Measurements from ENCODE around the gene FDCSP. TPM values are rescaled to one million over a fixed set of nuclear protein-coding genes. Genes with fewer than 3 reads are reported as not detected.
"Not testable (repeated sequence)": the region's sequence is repeated elsewhere in the genome, so short reads cannot be mapped to it uniquely, and the experiment has no call there.

FDCSP gene
- total RNA-seq, 1 donor from 2014 or later: not detected

DNA sequence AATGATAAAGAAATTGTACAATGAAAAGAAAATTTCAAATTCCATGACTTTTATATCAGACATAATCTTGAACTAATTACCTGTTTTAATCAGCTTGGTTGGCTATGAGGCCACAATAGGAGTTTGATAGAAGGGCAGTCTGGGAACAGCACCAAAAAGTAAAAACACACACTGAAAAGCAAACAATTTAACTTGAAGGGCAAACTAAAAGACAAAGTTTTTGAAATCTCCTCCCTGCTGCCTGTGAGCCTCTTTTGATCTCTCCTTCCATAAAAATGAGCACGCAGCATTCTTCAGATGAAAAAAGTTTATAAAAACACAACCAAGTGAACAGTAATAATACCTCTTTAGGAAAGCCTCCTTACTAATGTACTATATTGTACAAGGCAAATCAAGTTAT, 22.3 kb upstream of the FDCSP start:
- no peak for ATAC-seq (ENCODE audit: low read depth)
- H3K27me3 Mint-ChIP-seq: no peaks in the 10 kb centered on the region
- peaks cover 3% of the 10 kb centered on the region for H3K9me3 Mint-ChIP-seq

DNA sequence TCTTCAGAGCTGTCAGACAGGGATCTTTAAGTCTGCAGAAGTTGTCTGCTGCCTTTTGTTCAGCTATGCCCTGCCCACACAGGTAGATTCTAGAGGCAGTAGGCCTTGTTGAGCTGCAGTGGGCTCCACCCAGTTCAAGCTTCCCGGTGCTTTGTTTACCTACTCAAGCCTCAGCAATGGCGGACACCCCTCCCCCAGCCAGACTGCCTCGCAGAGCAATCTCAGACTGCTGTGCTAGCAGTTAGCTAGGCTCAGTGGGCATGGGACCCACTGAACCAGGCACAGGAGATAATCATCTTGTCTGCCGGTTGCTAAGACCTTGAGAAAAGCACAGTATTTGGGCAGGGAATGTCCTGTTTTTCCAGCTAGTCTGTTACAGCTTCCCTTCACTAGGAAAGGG, 13.2 kb upstream of the FDCSP start:
- ATAC-seq (ENCODE audit: low read depth); CTCF ChIA-PET; H3K27ac Mint-ChIP-seq; DNase-seq; H3K36me3 Mint-ChIP-seq (ENCODE audit: low read depth); POLR2A ChIA-PET; intact Hi-C loops (cut with micrococcal nuclease); H3K4me1 Mint-ChIP-seq; H3K4me3 Mint-ChIP-seq; H3K9me3 Mint-ChIP-seq; H3K27me3 Mint-ChIP-seq: not testable (repeated sequence)

More for the DNA sequence above, 22.3 kb upstream of the FDCSP start:
- Mint-ChIP-seq H3K27ac (no peak overlapping the region), H3K36me3 (ENCODE audit: low read depth) (no peaks in the 10 kb centered on the region), H3K4me1 (no peaks in the 10 kb centered on the region), H3K4me3 (no peak overlapping the region)
- DNase-seq: no peak
- intact Hi-C loops (cut with micrococcal nuclease): no loop called here
- TF ChIP-seq, protein P1, sequence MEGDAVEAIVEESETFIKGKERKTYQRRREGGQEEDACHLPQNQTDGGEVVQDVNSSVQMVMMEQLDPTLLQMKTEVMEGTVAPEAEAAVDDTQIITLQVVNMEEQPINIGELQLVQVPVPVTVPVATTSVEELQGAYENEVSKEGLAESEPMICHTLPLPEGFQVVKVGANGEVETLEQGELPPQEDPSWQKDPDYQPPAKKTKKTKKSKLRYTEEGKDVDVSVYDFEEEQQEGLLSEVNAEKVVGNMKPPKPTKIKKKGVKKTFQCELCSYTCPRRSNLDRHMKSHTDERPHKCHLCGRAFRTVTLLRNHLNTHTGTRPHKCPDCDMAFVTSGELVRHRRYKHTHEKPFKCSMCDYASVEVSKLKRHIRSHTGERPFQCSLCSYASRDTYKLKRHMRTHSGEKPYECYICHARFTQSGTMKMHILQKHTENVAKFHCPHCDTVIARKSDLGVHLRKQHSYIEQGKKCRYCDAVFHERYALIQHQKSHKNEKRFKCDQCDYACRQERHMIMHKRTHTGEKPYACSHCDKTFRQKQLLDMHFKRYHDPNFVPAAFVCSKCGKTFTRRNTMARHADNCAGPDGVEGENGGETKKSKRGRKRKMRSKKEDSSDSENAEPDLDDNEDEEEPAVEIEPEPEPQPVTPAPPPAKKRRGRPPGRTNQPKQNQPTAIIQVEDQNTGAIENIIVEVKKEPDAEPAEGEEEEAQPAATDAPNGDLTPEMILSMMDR (IDR thresholded peaks at IDR 0.05): no peak
- ChIA-PET POLR2A (no interaction called here), CTCF (no interaction called here)

DNA sequence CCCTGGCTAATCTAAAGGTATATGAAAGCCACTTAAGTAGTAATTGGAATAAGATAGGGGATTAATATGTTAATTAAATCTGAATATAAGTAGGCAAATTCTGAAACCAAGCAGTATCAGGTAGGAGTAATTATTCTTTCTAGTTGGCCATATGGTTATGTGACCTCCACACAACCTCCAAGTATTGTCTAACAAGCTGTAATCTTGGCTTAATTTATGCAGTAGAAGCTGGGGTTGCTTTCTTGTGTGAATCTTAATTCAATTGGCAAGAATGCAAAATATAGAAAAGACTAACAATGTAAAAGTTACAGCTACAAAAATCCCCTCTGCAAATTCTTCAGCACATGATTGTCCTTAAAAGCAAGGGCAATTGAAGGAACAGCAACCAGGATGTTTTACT, 9.8 kb upstream of the FDCSP start:
- H3K9me3 Mint-ChIP-seq; intact Hi-C loops (cut with micrococcal nuclease); DNase-seq; H3K4me3 Mint-ChIP-seq; POLR2A ChIA-PET; H3K36me3 Mint-ChIP-seq (ENCODE audit: low read depth); H3K27me3 Mint-ChIP-seq; CTCF ChIA-PET; H3K4me1 Mint-ChIP-seq; H3K27ac Mint-ChIP-seq; ATAC-seq (ENCODE audit: low read depth): not testable (repeated sequence)

DNA sequence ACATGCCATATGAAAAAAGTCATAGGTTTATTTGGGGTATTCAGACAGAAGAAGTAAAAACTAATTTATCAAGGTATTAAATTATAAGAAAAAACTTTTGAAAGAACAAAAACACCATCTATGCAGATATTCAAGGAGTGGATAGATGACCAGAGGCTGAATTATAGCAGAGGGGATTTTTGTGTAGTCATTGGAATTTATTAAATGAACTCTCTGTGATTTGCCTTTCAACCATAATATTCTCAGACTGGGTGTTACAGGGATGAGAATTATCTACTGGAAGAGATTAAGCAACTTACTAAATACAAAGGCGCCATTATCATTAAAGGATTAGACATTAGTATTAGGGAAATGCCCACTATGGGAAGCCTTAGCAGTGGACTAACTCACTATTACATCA, 9.4 kb upstream of the FDCSP start:
- ATAC-seq (ENCODE audit: low read depth); H3K36me3 Mint-ChIP-seq (ENCODE audit: low read depth); CTCF ChIA-PET: not testable (repeated sequence)

DNA sequence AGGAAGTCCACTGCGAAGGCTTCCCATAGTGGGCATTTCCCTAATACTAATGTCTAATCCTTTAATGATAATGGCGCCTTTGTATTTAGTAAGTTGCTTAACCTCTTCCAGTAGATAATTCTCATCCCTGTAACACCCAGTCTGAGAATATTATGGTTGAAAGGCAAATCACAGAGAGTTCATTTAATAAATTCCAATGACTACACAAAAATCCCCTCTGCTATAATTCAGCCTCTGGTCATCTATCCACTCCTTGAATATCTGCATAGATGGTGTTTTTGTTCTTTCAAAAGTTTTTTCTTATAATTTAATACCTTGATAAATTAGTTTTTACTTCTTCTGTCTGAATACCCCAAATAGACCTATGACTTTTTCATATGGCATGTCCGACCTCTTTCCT, 4.5 kb upstream of the FDCSP start:
- ATAC-seq (ENCODE audit: low read depth); H3K4me1 Mint-ChIP-seq; POLR2A ChIA-PET; H3K36me3 Mint-ChIP-seq (ENCODE audit: low read depth); H3K27ac Mint-ChIP-seq; H3K27me3 Mint-ChIP-seq; H3K9me3 Mint-ChIP-seq; CTCF ChIA-PET; intact Hi-C loops (cut with micrococcal nuclease); DNase-seq; H3K4me3 Mint-ChIP-seq: not testable (repeated sequence)

More for the DNA sequence above, 9.4 kb upstream of the FDCSP start:
- H3K27me3 Mint-ChIP-seq; H3K4me3 Mint-ChIP-seq; H3K4me1 Mint-ChIP-seq; DNase-seq; H3K27ac Mint-ChIP-seq; POLR2A ChIA-PET; intact Hi-C loops (cut with micrococcal nuclease); H3K9me3 Mint-ChIP-seq: not testable (repeated sequence)

DNA sequence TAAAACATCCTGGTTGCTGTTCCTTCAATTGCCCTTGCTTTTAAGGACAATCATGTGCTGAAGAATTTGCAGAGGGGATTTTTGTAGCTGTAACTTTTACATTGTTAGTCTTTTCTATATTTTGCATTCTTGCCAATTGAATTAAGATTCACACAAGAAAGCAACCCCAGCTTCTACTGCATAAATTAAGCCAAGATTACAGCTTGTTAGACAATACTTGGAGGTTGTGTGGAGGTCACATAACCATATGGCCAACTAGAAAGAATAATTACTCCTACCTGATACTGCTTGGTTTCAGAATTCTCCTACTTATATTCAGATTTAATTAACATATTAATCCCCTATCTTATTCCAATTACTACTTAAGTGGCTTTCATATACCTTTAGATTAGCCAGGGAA, 4.1 kb upstream of the FDCSP start:
- H3K4me1 Mint-ChIP-seq; H3K36me3 Mint-ChIP-seq (ENCODE audit: low read depth); H3K27me3 Mint-ChIP-seq; DNase-seq; ATAC-seq (ENCODE audit: low read depth); H3K4me3 Mint-ChIP-seq; intact Hi-C loops (cut with micrococcal nuclease); H3K9me3 Mint-ChIP-seq; H3K27ac Mint-ChIP-seq; POLR2A ChIA-PET; CTCF ChIA-PET: not testable (repeated sequence)

DNA sequence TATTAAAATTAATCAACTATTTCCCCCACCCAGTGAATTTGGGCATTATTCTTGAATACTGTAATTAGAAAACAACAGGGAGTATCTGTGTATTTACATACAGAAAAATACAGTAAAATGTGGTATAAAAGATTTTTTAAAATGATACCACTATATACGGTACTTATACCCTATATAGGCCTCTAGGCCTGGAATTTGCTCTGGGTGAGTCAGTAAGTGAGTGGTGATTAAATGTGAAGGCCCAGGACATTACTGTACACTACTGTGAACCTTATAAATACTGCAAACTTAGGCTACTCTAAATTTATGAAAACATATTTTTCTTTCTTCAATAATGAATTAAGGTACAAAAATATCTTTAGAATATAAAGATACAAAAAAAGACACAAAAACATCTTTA, 10.2 kb downstream of the FDCSP start:
- TF ChIP-seq, protein P1 (IDR thresholded peaks at IDR 0.05): no peak
- CTCF ChIA-PET: no interaction called here
- Mint-ChIP-seq H3K27ac (no peak overlapping the region), H3K4me1 (no peaks in the 10 kb centered on the region), H3K4me3 (no peak overlapping the region), H3K27me3 (no peaks in the 10 kb centered on the region), H3K36me3 (ENCODE audit: low read depth) (no peaks in the 10 kb centered on the region), H3K9me3 (no peaks in the 10 kb centered on the region)
- intact Hi-C loops (cut with micrococcal nuclease): no loop called here
- POLR2A ChIA-PET: no interaction called here
- no peak for ATAC-seq (ENCODE audit: low read depth)
- DNase-seq: no peak

DNA sequence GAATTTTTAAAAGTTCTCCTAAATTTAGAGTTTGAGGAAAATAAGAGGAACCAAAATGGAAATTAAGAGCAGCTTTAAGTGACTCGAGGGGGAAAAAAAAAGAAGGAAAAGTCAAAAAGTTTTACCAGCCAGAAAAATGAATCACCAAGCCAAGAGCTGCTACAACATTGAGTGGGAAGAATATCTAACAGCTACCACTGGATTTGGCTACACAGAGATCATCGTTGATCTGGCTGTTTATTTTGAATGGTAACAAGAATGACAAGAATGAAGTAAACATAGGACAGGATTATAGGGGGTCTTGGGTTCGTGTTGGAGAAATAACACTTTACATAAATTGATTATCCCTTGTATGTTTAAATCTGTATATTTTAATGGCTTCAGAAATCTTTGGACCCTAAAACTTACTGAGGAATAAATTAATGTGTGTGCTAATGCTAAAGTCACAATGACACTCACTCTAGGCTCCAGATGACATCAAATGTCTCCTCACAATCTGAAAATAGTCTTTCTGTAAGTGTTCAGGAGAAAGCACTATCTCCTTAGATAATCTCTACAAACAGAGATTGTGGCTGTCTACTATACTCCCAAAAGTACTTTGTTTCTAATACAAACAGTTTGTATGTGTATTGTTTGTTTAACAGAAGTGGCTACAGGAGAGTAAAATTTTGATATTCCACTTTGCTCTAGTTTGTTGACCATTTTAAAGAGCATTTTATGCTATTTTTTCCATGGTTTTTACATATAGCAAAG, 13.4 kb downstream of the FDCSP start:
- ATAC-seq (ENCODE audit: low read depth) (no peak), DNase-seq (no peak)
- intact Hi-C loops (cut with micrococcal nuclease): no loop called here

More for the DNA sequence above, 13.4 kb downstream of the FDCSP start:
- TF ChIP-seq, protein P1 (IDR thresholded peaks at IDR 0.05): no peak
- no peak overlapping the region for H3K4me3 Mint-ChIP-seq
- H3K27me3 Mint-ChIP-seq: no peaks in the 10 kb centered on the region
- CTCF ChIA-PET: no interaction called here
- H3K27ac Mint-ChIP-seq: no peak overlapping the region
- no peaks in the 10 kb centered on the region for H3K9me3 Mint-ChIP-seq
- POLR2A ChIA-PET: no interaction called here
- no peaks in the 10 kb centered on the region for H3K36me3 Mint-ChIP-seq (ENCODE audit: low read depth)
- H3K4me1 Mint-ChIP-seq: no peaks in the 10 kb centered on the region

All from activated B cell treated with CpG ODN at 0.5 μM for 24 hours (primary cell).